ENCODE measurements around the gene SLC18B1.
A peak's percentile ranks its signal among the peaks of the same experiment; 100 is the strongest.

The SLC18B1 gene

GRCh38 chr6:132746048-132746447 lies 52.4 kb downstream of the SLC18B1 start:
- peak; percentile 1 for DNase-seq (ENCODE audit: low read depth)
- no peak for TF ChIP-seq CTCF (conservative IDR thresholded peaks at IDR 0.05; ENCODE audit: low read length)
- H3K4me3 ChIP-seq (ENCODE audit: low read length), result no peak overlapping the region

- DNase-seq (ENCODE audit: low read depth), result no peak
- no peak for TF ChIP-seq CTCF (conservative IDR thresholded peaks at IDR 0.05; ENCODE audit: low read length)
- H3K4me3 ChIP-seq (ENCODE audit: low read length), result no peak overlapping the region
These were observed 55.9 kb downstream of the SLC18B1 start for GRCh38 chr6:132742495-132742894.

GRCh38 chr6:132741281-132741680 lies 57.2 kb downstream of the SLC18B1 start:
- DNase-seq (ENCODE audit: low read depth), result no peak
- H3K4me3 ChIP-seq (ENCODE audit: low read length), result no peak overlapping the region
- no peak for TF ChIP-seq CTCF (conservative IDR thresholded peaks at IDR 0.05; ENCODE audit: low read length)

GRCh38 chr6:132736239-132736638 lies 62.2 kb downstream of the SLC18B1 start:
- H3K4me3 ChIP-seq (ENCODE audit: low read length), result no peak overlapping the region
- no peak for DNase-seq (ENCODE audit: low read depth)
- TF ChIP-seq CTCF (conservative IDR thresholded peaks at IDR 0.05; ENCODE audit: low read length), result no peak

GRCh38 chr6:132734694-132735236 lies 63.7 kb downstream of the SLC18B1 start:
- TF ChIP-seq CTCF (conservative IDR thresholded peaks at IDR 0.05; ENCODE audit: low read length), result peak; percentile 36
- no peak overlapping the region for H3K4me3 ChIP-seq (ENCODE audit: low read length)
- DNase-seq (ENCODE audit: low read depth), result peak; percentile 51

- TF ChIP-seq CTCF (conservative IDR thresholded peaks at IDR 0.05; ENCODE audit: low read length), result no peak
- no peak overlapping the region for H3K4me3 ChIP-seq (ENCODE audit: low read length)
- DNase-seq (ENCODE audit: low read depth), result no peak
These were observed 64.6 kb downstream of the SLC18B1 start for GRCh38 chr6:132733814-132734213.

- no peak for DNase-seq (ENCODE audit: low read depth)
- no peak for TF ChIP-seq CTCF (conservative IDR thresholded peaks at IDR 0.05; ENCODE audit: low read length)
- H3K4me3 ChIP-seq (ENCODE audit: low read length), result no peak overlapping the region
These were observed 65.2 kb downstream of the SLC18B1 start for GRCh38 chr6:132733283-132733682.

Data from AG10803 (cell line).